ENCODE data around the gene SLC36A4.
A peak's percentile ranks its signal among the peaks of the same experiment; 100 is the strongest.
"Not testable (repeated sequence)": the region's sequence is repeated elsewhere in the genome, so short reads cannot be mapped to it uniquely, and the experiment has no call there.

SLC36A4 gene

GRCh38 chr11:93197380-93198214 is at the start of gene SLC36A4:
SLC36A4 (minus strand) TSS chr11:93197991; CDS start chr11:93197832, 159 bp downstream.
- peak within 1 kb of the TSS; percentile 65 to 67 for H3K9ac ChIP-seq (ENCODE audit: low read depth in 1 of 2, low read length in 2 of 2)
- no peaks in the 10 kb centered on the region for H3K36me3 ChIP-seq (ENCODE audit: control insufficient read depth in 1 of 2, insufficient read depth in 2 of 2, low read length in 2 of 2)
- peak within 1 kb of the TSS; percentile 77 to 82 for H3K4me3 ChIP-seq (ENCODE audit: low read depth in 1 of 2, low read length in 2 of 2)
- H3K27me3 ChIP-seq (ENCODE audit: control insufficient read depth in 1 of 2, insufficient read depth in 2 of 2, low read length in 2 of 2) = no peaks in the 10 kb centered on the region
- peaks cover 0 to 9% of the 10 kb centered on the region in 2 donors for H3K4me1 ChIP-seq (ENCODE audit: control insufficient read depth in 1 of 2, insufficient read depth in 2 of 2, low read length in 2 of 2)
- no peaks in the 10 kb centered on the region for H3K9me3 ChIP-seq (ENCODE audit: control insufficient read depth in 1 of 2, low read length in 2 of 2)
- H3K27ac ChIP-seq (ENCODE audit: low read depth, low read length) = peak within 1 kb of the TSS; percentile 92

- H3K27me3 ChIP-seq (ENCODE audit: control insufficient read depth in 1 of 2, insufficient read depth in 2 of 2, low read length in 2 of 2); H3K27ac ChIP-seq (ENCODE audit: low read depth, low read length); H3K4me1 ChIP-seq (ENCODE audit: control insufficient read depth in 1 of 2, insufficient read depth in 2 of 2, low read length in 2 of 2); H3K4me3 ChIP-seq (ENCODE audit: low read depth in 1 of 2, low read length in 2 of 2); H3K9me3 ChIP-seq (ENCODE audit: control insufficient read depth in 1 of 2, low read length in 2 of 2); H3K9ac ChIP-seq (ENCODE audit: low read depth in 1 of 2, low read length in 2 of 2); H3K36me3 ChIP-seq (ENCODE audit: control insufficient read depth in 1 of 2, insufficient read depth in 2 of 2, low read length in 2 of 2): not testable (repeated sequence)
These were observed 49.0 kb upstream of the SLC36A4 start for GRCh38 chr11:93246790-93247189.

GRCh38 chr11:93244018-93244417 is 46.2 kb upstream of the SLC36A4 start:
- Histone ChIP-seq H3K9me3 (ENCODE audit: control insufficient read depth in 1 of 2, low read length in 2 of 2) (no peaks in the 10 kb centered on the region), H3K36me3 (ENCODE audit: control insufficient read depth in 1 of 2, insufficient read depth in 2 of 2, low read length in 2 of 2) (no peaks in the 10 kb centered on the region), H3K27me3 (ENCODE audit: control insufficient read depth in 1 of 2, insufficient read depth in 2 of 2, low read length in 2 of 2) (no peaks in the 10 kb centered on the region), H3K9ac (ENCODE audit: low read depth in 1 of 2, low read length in 2 of 2) (no peak overlapping the region), H3K27ac (ENCODE audit: low read depth, low read length) (no peak overlapping the region), H3K4me1 (ENCODE audit: control insufficient read depth in 1 of 2, insufficient read depth in 2 of 2, low read length in 2 of 2) (no peaks in the 10 kb centered on the region), H3K4me3 (ENCODE audit: low read depth in 1 of 2, low read length in 2 of 2) (no peak overlapping the region)

- Histone ChIP-seq H3K27ac (ENCODE audit: low read depth, low read length) (no peak overlapping the region), H3K4me3 (ENCODE audit: low read depth in 1 of 2, low read length in 2 of 2) (no peak overlapping the region), H3K4me1 (ENCODE audit: control insufficient read depth in 1 of 2, insufficient read depth in 2 of 2, low read length in 2 of 2) (no peaks in the 10 kb centered on the region), H3K27me3 (ENCODE audit: control insufficient read depth in 1 of 2, insufficient read depth in 2 of 2, low read length in 2 of 2) (no peaks in the 10 kb centered on the region), H3K9ac (ENCODE audit: low read depth in 1 of 2, low read length in 2 of 2) (no peak overlapping the region), H3K36me3 (ENCODE audit: control insufficient read depth in 1 of 2, insufficient read depth in 2 of 2, low read length in 2 of 2) (no peaks in the 10 kb centered on the region), H3K9me3 (ENCODE audit: control insufficient read depth in 1 of 2, low read length in 2 of 2) (no peaks in the 10 kb centered on the region)
These were observed 42.2 kb upstream of the SLC36A4 start for GRCh38 chr11:93239966-93240365.

GRCh38 chr11:93238956-93239355 is 41.2 kb upstream of the SLC36A4 start:
- Histone ChIP-seq H3K4me1 (ENCODE audit: control insufficient read depth in 1 of 2, insufficient read depth in 2 of 2, low read length in 2 of 2) (no peaks in the 10 kb centered on the region), H3K36me3 (ENCODE audit: control insufficient read depth in 1 of 2, insufficient read depth in 2 of 2, low read length in 2 of 2) (no peaks in the 10 kb centered on the region), H3K27ac (ENCODE audit: low read depth, low read length) (no peak overlapping the region), H3K9ac (ENCODE audit: low read depth in 1 of 2, low read length in 2 of 2) (no peak overlapping the region), H3K9me3 (ENCODE audit: control insufficient read depth in 1 of 2, low read length in 2 of 2) (no peaks in the 10 kb centered on the region), H3K4me3 (ENCODE audit: low read depth in 1 of 2, low read length in 2 of 2) (no peak overlapping the region), H3K27me3 (ENCODE audit: control insufficient read depth in 1 of 2, insufficient read depth in 2 of 2, low read length in 2 of 2) (no peaks in the 10 kb centered on the region)

GRCh38 chr11:93236741-93237675 is 39.2 kb upstream of the SLC36A4 start:
- H3K9me3 ChIP-seq (ENCODE audit: control insufficient read depth in 1 of 2, low read length in 2 of 2) = no peaks in the 10 kb centered on the region
- no peak overlapping the region for H3K9ac ChIP-seq (ENCODE audit: low read depth in 1 of 2, low read length in 2 of 2)
- no peaks in the 10 kb centered on the region for H3K27me3 ChIP-seq (ENCODE audit: control insufficient read depth in 1 of 2, insufficient read depth in 2 of 2, low read length in 2 of 2)
- H3K4me1 ChIP-seq (ENCODE audit: control insufficient read depth in 1 of 2, insufficient read depth in 2 of 2, low read length in 2 of 2) = no peaks in the 10 kb centered on the region
- no peaks in the 10 kb centered on the region for H3K36me3 ChIP-seq (ENCODE audit: control insufficient read depth in 1 of 2, insufficient read depth in 2 of 2, low read length in 2 of 2)
- no peak overlapping the region for H3K4me3 ChIP-seq (ENCODE audit: low read depth in 1 of 2, low read length in 2 of 2)
- no peak overlapping the region for H3K27ac ChIP-seq (ENCODE audit: low read depth, low read length)

- Histone ChIP-seq H3K27me3 (ENCODE audit: control insufficient read depth in 1 of 2, insufficient read depth in 2 of 2, low read length in 2 of 2) (no peaks in the 10 kb centered on the region), H3K36me3 (ENCODE audit: control insufficient read depth in 1 of 2, insufficient read depth in 2 of 2, low read length in 2 of 2) (no peaks in the 10 kb centered on the region)
These were observed 36.9 kb upstream of the SLC36A4 start for GRCh38 chr11:93234602-93235207.

GRCh38 chr11:93229876-93230275 is 32.1 kb upstream of the SLC36A4 start:
- H3K9ac ChIP-seq (ENCODE audit: low read depth in 1 of 2, low read length in 2 of 2) = no peak overlapping the region
- no peaks in the 10 kb centered on the region for H3K4me1 ChIP-seq (ENCODE audit: control insufficient read depth in 1 of 2, insufficient read depth in 2 of 2, low read length in 2 of 2)
- H3K4me3 ChIP-seq (ENCODE audit: low read depth in 1 of 2, low read length in 2 of 2) = no peak overlapping the region
- H3K27ac ChIP-seq (ENCODE audit: low read depth, low read length) = no peak overlapping the region
- no peaks in the 10 kb centered on the region for H3K27me3 ChIP-seq (ENCODE audit: control insufficient read depth in 1 of 2, insufficient read depth in 2 of 2, low read length in 2 of 2)
- H3K36me3 ChIP-seq (ENCODE audit: control insufficient read depth in 1 of 2, insufficient read depth in 2 of 2, low read length in 2 of 2) = no peaks in the 10 kb centered on the region
- H3K9me3 ChIP-seq (ENCODE audit: control insufficient read depth in 1 of 2, low read length in 2 of 2) = no peaks in the 10 kb centered on the region

More at GRCh38 chr11:93234602-93235207, 36.9 kb upstream of the SLC36A4 start:
- Histone ChIP-seq H3K27ac (ENCODE audit: low read depth, low read length) (no peak overlapping the region), H3K4me3 (ENCODE audit: low read depth in 1 of 2, low read length in 2 of 2) (no peak overlapping the region), H3K4me1 (ENCODE audit: control insufficient read depth in 1 of 2, insufficient read depth in 2 of 2, low read length in 2 of 2) (no peaks in the 10 kb centered on the region), H3K9ac (ENCODE audit: low read depth in 1 of 2, low read length in 2 of 2) (no peak overlapping the region), H3K9me3 (ENCODE audit: control insufficient read depth in 1 of 2, low read length in 2 of 2) (no peaks in the 10 kb centered on the region)

- H3K27ac ChIP-seq (ENCODE audit: low read depth, low read length) = no peak overlapping the region
- H3K4me1 ChIP-seq (ENCODE audit: control insufficient read depth in 1 of 2, insufficient read depth in 2 of 2, low read length in 2 of 2) = no peaks in the 10 kb centered on the region
- H3K4me3 ChIP-seq (ENCODE audit: low read depth in 1 of 2, low read length in 2 of 2) = no peak overlapping the region
- H3K9me3 ChIP-seq (ENCODE audit: control insufficient read depth in 1 of 2, low read length in 2 of 2) = no peaks in the 10 kb centered on the region
- no peaks in the 10 kb centered on the region for H3K36me3 ChIP-seq (ENCODE audit: control insufficient read depth in 1 of 2, insufficient read depth in 2 of 2, low read length in 2 of 2)
- peaks cover 0 to 4% of the 10 kb centered on the region in 2 donors for H3K27me3 ChIP-seq (ENCODE audit: control insufficient read depth in 1 of 2, insufficient read depth in 2 of 2, low read length in 2 of 2)
- H3K9ac ChIP-seq (ENCODE audit: low read depth in 1 of 2, low read length in 2 of 2) = no peak overlapping the region
These were observed 27.9 kb upstream of the SLC36A4 start for GRCh38 chr11:93225662-93226061.

- Histone ChIP-seq H3K27me3 (ENCODE audit: control insufficient read depth in 1 of 2, insufficient read depth in 2 of 2, low read length in 2 of 2) (peaks cover 0 to 4% of the 10 kb centered on the region in 2 donors), H3K4me3 (ENCODE audit: low read depth in 1 of 2, low read length in 2 of 2) (no peak overlapping the region), H3K4me1 (ENCODE audit: control insufficient read depth in 1 of 2, insufficient read depth in 2 of 2, low read length in 2 of 2) (no peaks in the 10 kb centered on the region), H3K36me3 (ENCODE audit: control insufficient read depth in 1 of 2, insufficient read depth in 2 of 2, low read length in 2 of 2) (no peaks in the 10 kb centered on the region), H3K27ac (ENCODE audit: low read depth, low read length) (no peak overlapping the region), H3K9me3 (ENCODE audit: control insufficient read depth in 1 of 2, low read length in 2 of 2) (no peaks in the 10 kb centered on the region), H3K9ac (ENCODE audit: low read depth in 1 of 2, low read length in 2 of 2) (no peak overlapping the region)
These were observed 23.7 kb upstream of the SLC36A4 start for GRCh38 chr11:93221539-93221938.

Measured in duodenal mucosa (tissue), 2 donors.